Ascending aorta (tissue), 2 donors: ENCODE results near the gene SPATA22. TPM values are rescaled to one million over a fixed set of nuclear protein-coding genes. Genes with fewer than 3 reads are reported as not detected.
"Not testable (repeated sequence)": the region's sequence is repeated elsewhere in the genome, so short reads cannot be mapped to it uniquely, and the experiment has no call there.

Source experiments
- DNase-seq, 2 donors: peaks; one replicate each; pipeline ENCODE4 v3.0.0-alpha.2; 2019; ENCODE audit warnings: low spot score in 2 of 2
- H3K27ac ChIP-seq, 2 donors: fragments of 200-600 bp; sonication (generic); one replicate each; pipeline ENCODE4 v1.5.1; 2016 to 2017; ENCODE audit warnings: mild to moderate bottlenecking in 1 of 2
- H3K27me3 ChIP-seq: fragments of 200-600 bp; sonication (generic); one replicate; pipeline ENCODE4 v1.5.1; 2017
- H3K36me3 ChIP-seq, 2 donors: fragments of 200-600 bp; sonication (generic); one replicate each; pipeline ENCODE4 v1.5.1; 2016
- H3K4me1 ChIP-seq, 2 donors: fragments of 200-600 bp; sonication (generic); one replicate each; pipeline ENCODE4 v1.5.1; 2016 to 2017; ENCODE audit warnings: mild to moderate bottlenecking in 1 of 2
- H3K4me3 ChIP-seq, 2 donors: fragments of 200-600 bp; sonication (generic); one replicate each; pipeline ENCODE4 v1.5.1; 2016 to 2017; ENCODE audit warnings: mild to moderate bottlenecking in 1 of 2
- H3K9me3 ChIP-seq, 2 donors: fragments of 200-600 bp; sonication (generic); one replicate each; pipeline ENCODE4 v1.5.1; 2016
- CTCF ChIP-seq, 3 experiments: fragments of 200-600 bp in 2 of 3; fragments of 450-650 bp in 1 of 3; sonication (generic) in 2 of 3; IDR thresholded peaks; one replicate each; pipeline ENCODE4 v1.5.1; 2016 to 2019; ENCODE audit warnings: antibody characterized with exemption in 3 of 3, mild to moderate bottlenecking in 1 of 3, moderate library complexity in 1 of 3
- intact Hi-C: fragments of 100-400 bp; cut with DNase I; formaldehyde crosslinking; loops from one replicate; pipeline ENCODE4 v1.15.1; 2023
- total RNA-seq: library from RNA; depleted of rRNA; stranded (reverse); fragments of >200 nt; gene quantifications from one replicate; pipeline ENCODE4 v1.1.0, GENCODE V29; 2016

SPATA22 gene
- total RNA-seq, 1 donor from 2014 or later = not detected

DNA sequence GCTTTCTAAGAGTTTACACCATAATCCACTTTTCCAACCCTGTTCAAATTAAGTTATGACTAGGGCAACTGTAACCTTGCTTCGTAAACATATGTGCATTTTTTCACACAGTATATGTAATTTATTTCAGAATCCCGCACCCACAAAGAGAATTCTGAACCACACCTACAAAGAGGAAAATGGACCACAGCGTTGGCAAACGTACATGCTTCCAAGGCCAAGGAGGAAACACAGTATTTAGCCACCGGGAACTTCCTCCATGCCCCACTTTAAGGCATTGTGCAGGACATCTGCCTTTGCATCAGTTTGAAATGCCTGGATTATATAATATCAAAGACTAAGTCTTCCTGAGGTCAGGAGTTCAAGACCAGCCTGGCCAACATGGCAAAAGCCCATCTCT, 2.1 kb downstream of the SPATA22 start:
- Histone ChIP-seq H3K4me1 (no peaks in the 10 kb centered on the region), H3K36me3 (no peaks in the 10 kb centered on the region), H3K9me3 (no peaks in the 10 kb centered on the region), H3K4me3 (no peak overlapping the region), H3K27me3 (no peaks in the 10 kb centered on the region), H3K27ac (no peak overlapping the region)
- no peak for TF ChIP-seq CTCF (IDR thresholded peaks at IDR 0.05)
- DNase-seq = no peak
- intact Hi-C loops = no loop called here

- H3K36me3 ChIP-seq, H3K9me3 ChIP-seq, DNase-seq, H3K4me1 ChIP-seq, H3K27me3 ChIP-seq, intact Hi-C loops, H3K4me3 ChIP-seq, H3K27ac ChIP-seq: not testable (repeated sequence)
Measured at GRCh38 chr17:3466355-3466754, 5.3 kb downstream of the SPATA22 start.

GRCh38 chr17:3448059-3448665, 23.5 kb downstream of the SPATA22 start:
- no peak for DNase-seq
- Histone ChIP-seq H3K27ac (no peak overlapping the region), H3K36me3 (no peaks in the 10 kb centered on the region), H3K27me3 (no peaks in the 10 kb centered on the region), H3K4me3 (no peak overlapping the region), H3K4me1 (no peaks in the 10 kb centered on the region), H3K9me3 (no peaks in the 10 kb centered on the region)
- no peak for TF ChIP-seq CTCF (IDR thresholded peaks at IDR 0.05)
- intact Hi-C loops = no loop called here

GRCh38 chr17:3447625-3448024, 24.0 kb downstream of the SPATA22 start:
- TF ChIP-seq CTCF (IDR thresholded peaks at IDR 0.05) = no peak
- H3K4me3 ChIP-seq = no peak overlapping the region
- H3K27me3 ChIP-seq = no peaks in the 10 kb centered on the region
- no peak overlapping the region for H3K27ac ChIP-seq
- no peaks in the 10 kb centered on the region for H3K36me3 ChIP-seq
- intact Hi-C loops = no loop called here
- DNase-seq = no peak
- H3K4me1 ChIP-seq = no peaks in the 10 kb centered on the region
- H3K9me3 ChIP-seq = no peaks in the 10 kb centered on the region

DNA sequence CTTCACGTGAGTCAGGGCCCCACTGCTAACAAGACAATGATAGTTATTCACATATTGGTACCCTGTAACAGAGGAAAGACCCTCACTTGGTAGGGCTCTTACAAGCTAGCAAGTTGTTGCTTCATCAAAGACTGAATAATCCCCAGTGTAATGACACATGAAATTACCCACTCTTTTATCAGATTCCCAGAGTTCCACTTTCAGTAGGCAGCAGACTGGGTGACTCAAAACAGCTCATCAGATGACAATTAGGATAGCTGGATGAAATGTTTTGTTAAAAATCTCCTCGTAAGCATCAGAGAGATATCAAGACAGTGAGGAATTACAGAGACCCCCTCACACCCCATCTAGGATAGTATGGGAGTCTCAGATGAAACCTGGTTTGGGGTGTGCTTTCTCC, 31.2 kb downstream of the SPATA22 start:
- intact Hi-C loops = no loop called here
- Histone ChIP-seq H3K4me1 (no peaks in the 10 kb centered on the region), H3K4me3 (no peak overlapping the region), H3K27ac (no peak overlapping the region), H3K36me3 (no peaks in the 10 kb centered on the region), H3K9me3 (no peaks in the 10 kb centered on the region), H3K27me3 (no peaks in the 10 kb centered on the region)
- no peak for TF ChIP-seq CTCF (IDR thresholded peaks at IDR 0.05)
- DNase-seq = no peak

DNA sequence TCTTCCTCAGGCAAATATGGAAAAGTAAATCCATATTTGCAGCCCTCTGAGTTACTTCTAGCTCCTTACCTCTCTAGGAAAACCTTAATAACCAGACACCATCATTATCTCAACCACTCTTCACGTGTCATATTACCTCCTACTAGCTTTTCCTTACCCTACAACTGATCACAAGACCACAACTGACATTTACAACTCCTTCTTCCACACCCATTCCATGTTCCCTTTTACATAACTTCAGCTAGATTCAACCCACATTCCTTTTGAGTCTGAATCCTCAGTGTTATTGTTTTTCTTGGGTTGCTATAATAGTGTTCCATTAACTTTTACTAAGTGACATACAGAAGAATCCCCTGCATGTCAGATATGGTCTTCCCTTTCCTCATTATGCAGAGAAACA, 33.3 kb downstream of the SPATA22 start:
- DNase-seq = no peak
- Histone ChIP-seq H3K27ac (no peak overlapping the region), H3K36me3 (no peaks in the 10 kb centered on the region), H3K9me3 (no peaks in the 10 kb centered on the region), H3K4me1 (no peaks in the 10 kb centered on the region), H3K27me3 (no peaks in the 10 kb centered on the region), H3K4me3 (no peak overlapping the region)
- intact Hi-C loops = no loop called here
- no peak for TF ChIP-seq CTCF (IDR thresholded peaks at IDR 0.05)
